Natural killer cell (primary cell): ENCODE measurements around the gene DVL2. TPM values are rescaled to one million over a fixed set of nuclear protein-coding genes. Genes with fewer than 3 reads are reported as not detected.

Experiments used
- ATAC-seq, 3 donors: fragments of 150-1000 bp in 2 of 3; fragments of 200-7000 bp in 1 of 3; cut with Tn5 transposase; 1 replicate in 1 of 3; 2 replicates in 2 of 3; pipeline ENCODE4 v1.10.0; 2021; ENCODE audit warnings: mild to moderate bottlenecking in 2 of 3, moderate library complexity in 2 of 3
- DNase-seq, 2 donors: peaks; one replicate each; pipeline versions ENCODE4 v3.0.0 to v3.0.0-alpha.2; 2013 to 2021; ENCODE audit warnings: mixed read lengths in 1 of 2
- H3K27ac ChIP-seq: one replicate; pipeline ENCODE4 v1.5.1; 2013; ENCODE audit warnings: mild to moderate bottlenecking, low read length
- H3K27me3 ChIP-seq: one replicate; pipeline ENCODE4 v1.6.1; 2013; ENCODE audit warnings: low read length; ENCODE audit not compliant: control insufficient read depth, insufficient read depth
- H3K36me3 ChIP-seq: one replicate; pipeline ENCODE4 v1.6.1; 2013; ENCODE audit warnings: low read length; ENCODE audit not compliant: control insufficient read depth, insufficient read depth
- H3K4me1 ChIP-seq: one replicate; pipeline ENCODE4 v1.6.1; 2013; ENCODE audit warnings: low read length; ENCODE audit not compliant: control insufficient read depth, insufficient read depth
- H3K4me3 ChIP-seq: one replicate; pipeline ENCODE4 v1.5.1; 2013; ENCODE audit warnings: low read length
- H3K9me3 ChIP-seq: one replicate; pipeline ENCODE4 v1.6.1; 2013; ENCODE audit warnings: low read length; ENCODE audit not compliant: control insufficient read depth, insufficient read depth
- H3K27ac Mint-ChIP-seq, 2 donors: one replicate each; pipeline ENCODE4 v1.8.0; 2022; ENCODE audit warnings: mild to moderate bottlenecking in 2 of 2, mixed read lengths in 2 of 2, moderate library complexity in 1 of 2
- H3K27me3 Mint-ChIP-seq, 2 donors: one replicate each; pipeline ENCODE4 v1.8.0; 2022; ENCODE audit warnings: low read depth in 2 of 2, mixed read lengths in 2 of 2
- H3K36me3 Mint-ChIP-seq: one replicate; pipeline ENCODE4 v1.8.0; 2022; ENCODE audit warnings: mixed read lengths
- H3K4me1 Mint-ChIP-seq, 2 donors: one replicate each; pipeline ENCODE4 v1.8.0; 2022; ENCODE audit warnings: mixed read lengths in 2 of 2
- H3K4me3 Mint-ChIP-seq: one replicate; pipeline ENCODE4 v1.8.0; 2022; ENCODE audit warnings: mild to moderate bottlenecking, moderate library complexity, mixed read lengths
- H3K9me3 Mint-ChIP-seq, 2 donors: one replicate each; pipeline ENCODE4 v1.8.0; 2022; ENCODE audit warnings: mixed read lengths in 2 of 2
- CTCF ChIP-seq: fragments of 200-600 bp; IDR thresholded peaks from one replicate; pipeline ENCODE4 v1.8.0; 2022; ENCODE audit warnings: antibody characterized with exemption
- WGBS: methylation state at CpG from one replicate; pipeline ENCODE4 v1.1.7; 2013; ENCODE audit warnings: missing lambda C conversion rate; ENCODE audit not compliant: insufficient coverage; 5-methylcytosine and 5-hydroxymethylcytosine counted together
- intact Hi-C: fragments of 100-400 bp; cut with micrococcal nuclease; formaldehyde crosslinking; loops from one replicate; pipeline ENCODE4 v1.14.2; 2022
- total RNA-seq, 4 donors: library from RNA; stranded (reverse); fragments of 120-200 nt in 1 of 4; gene quantifications; one replicate each; pipeline versions ENCODE4 v1.2.3 to v1.2.4, GENCODE V29; 2013 to 2022

DVL2 gene
- total RNA-seq = 10 to 100 TPM; 46.5 to 66.6 (median 61.5) TPM
- 27.6 TPM for total RNA-seq (2013)

GRCh38 chr17:7234083-7234951, at the start of gene DVL2:
Gene DVL2 (minus strand): TSS chr17:7234517. CDS start chr17:7234262, 255 bp downstream.
- intact Hi-C loops = loop anchor here (2.0 to 5.0 kb wide), 2 partner anchors 20 to 903 kb away; no protein-coding TSS in a partner anchor
- peak; percentile 55 to 77 (median 73) for ATAC-seq
- peak within 1 kb of the TSS; percentile 90 for H3K4me3 ChIP-seq
- Mint-ChIP-seq H3K36me3 (no peaks in the 10 kb centered on the region), H3K27me3 (no peaks in the 10 kb centered on the region), H3K27ac (peak within 1 kb of the TSS; percentile 92 to 97), H3K4me3 (peak within 1 kb of the TSS; percentile 88), H3K4me1 (peaks cover 40 to 69% of the 10 kb centered on the region in 2 donors), H3K9me3 (no peaks in the 10 kb centered on the region)
- peak; percentile 92 to 97 for DNase-seq
- no peaks in the 10 kb centered on the region for H3K27me3 ChIP-seq
- peak within 1 kb of the TSS; percentile 63 for H3K27ac ChIP-seq
- TF ChIP-seq CTCF = no peak
- peaks cover 37% of the 10 kb centered on the region for H3K4me1 ChIP-seq
- WGBS = under 1% methylated on average over 72 of the region's 72 CpGs
- peaks cover 26% of the 10 kb centered on the region for H3K36me3 ChIP-seq
- H3K9me3 ChIP-seq = no peaks in the 10 kb centered on the region

- intact Hi-C loops = loop anchor here (10.0 kb wide), 1 partner anchor 401 kb away; the partner anchor contains the start of genes TP53 and WRAP53
- H3K27ac ChIP-seq = no peak overlapping the region
- DNase-seq = no peak
- 85% methylated on average over 16 of the region's 18 CpGs for WGBS
- H3K27ac Mint-ChIP-seq = no peak overlapping the region
- H3K36me3 Mint-ChIP-seq = no peaks in the 10 kb centered on the region
- H3K27me3 ChIP-seq = peaks cover 33% of the 10 kb centered on the region
- TF ChIP-seq CTCF = no peak
- no peaks in the 10 kb centered on the region for H3K9me3 ChIP-seq
- no peak overlapping the region for H3K4me3 ChIP-seq
- H3K27me3 Mint-ChIP-seq = peaks cover 40 to 42% of the 10 kb centered on the region in 2 donors
- H3K4me1 ChIP-seq = peaks cover 31% of the 10 kb centered on the region
- no peak for ATAC-seq
- peak overlapping the region; percentile 31 for H3K4me3 Mint-ChIP-seq
- H3K9me3 Mint-ChIP-seq = no peaks in the 10 kb centered on the region
- H3K36me3 ChIP-seq = no peaks in the 10 kb centered on the region
- H3K4me1 Mint-ChIP-seq = peaks cover 22 to 31% of the 10 kb centered on the region in 2 donors
Observed at GRCh38 chr17:7283471-7284216, 49.3 kb upstream of the DVL2 start.

- peak overlapping the region in 1 of 2 donors; percentile 16 for H3K27ac Mint-ChIP-seq
- no peak for ATAC-seq
Observed at GRCh38 chr17:7282752-7283321, 48.5 kb upstream of the DVL2 start.

More at GRCh38 chr17:7282752-7283321, 48.5 kb upstream of the DVL2 start:
- no peak for DNase-seq
- Mint-ChIP-seq H3K27me3 (peaks cover 32 to 36% of the 10 kb centered on the region in 2 donors), H3K36me3 (no peaks in the 10 kb centered on the region), H3K9me3 (no peaks in the 10 kb centered on the region), H3K4me3 (peak overlapping the region; percentile 42), H3K4me1 (peaks cover 22 to 31% of the 10 kb centered on the region in 2 donors)
- no peak overlapping the region for H3K27ac ChIP-seq
- H3K27me3 ChIP-seq = peaks cover 33% of the 10 kb centered on the region
- 60% methylated on average over 6 of the region's 6 CpGs for WGBS
- no peak overlapping the region for H3K4me3 ChIP-seq
- no peak for TF ChIP-seq CTCF
- H3K9me3 ChIP-seq = no peaks in the 10 kb centered on the region
- H3K4me1 ChIP-seq = peaks cover 31% of the 10 kb centered on the region
- intact Hi-C loops = loop anchor here (10.0 kb wide), 1 partner anchor 402 kb away; the partner anchor contains the start of genes TP53 and WRAP53
- H3K36me3 ChIP-seq = no peaks in the 10 kb centered on the region
